ENCODE measurements around the gene HDAC4.

Gene HDAC4

DNA sequence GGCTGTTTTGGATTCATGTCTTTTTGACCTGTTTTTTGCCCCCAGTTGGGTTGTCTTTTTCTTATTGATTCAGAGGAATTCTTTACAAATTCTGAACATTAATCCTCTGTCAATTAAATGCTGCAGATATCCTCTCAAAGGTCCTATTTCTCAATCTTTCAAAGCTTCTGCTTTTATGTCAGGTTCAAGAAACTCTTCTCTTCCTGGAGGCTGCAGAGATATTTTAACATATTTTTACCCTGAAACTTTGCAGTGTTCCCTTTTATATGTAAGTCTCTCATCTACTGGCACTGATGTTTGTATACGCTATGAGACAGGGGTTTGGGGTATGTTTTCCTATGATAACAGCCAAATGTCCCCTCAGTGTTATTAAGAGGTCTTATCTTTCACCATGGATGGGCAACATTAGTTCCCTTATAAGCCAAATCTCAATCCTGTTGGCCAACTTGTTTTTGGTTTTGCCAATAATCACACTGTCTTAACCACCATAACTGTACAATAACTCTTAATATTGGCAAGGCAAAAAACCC is 159.3 kb downstream of the HDAC4 start:
- no peak overlapping the region for H3K27ac ChIP-seq (ENCODE audit: low read depth, low read length)
- H3K36me3 ChIP-seq (ENCODE audit: control insufficient read depth in 1 of 2, insufficient read depth in 2 of 2, low read length in 2 of 2): no peaks in the 10 kb centered on the region
- H3K27me3 ChIP-seq (ENCODE audit: control insufficient read depth in 1 of 2, insufficient read depth in 2 of 2, low read length in 2 of 2): no peaks in the 10 kb centered on the region
- H3K9me3 ChIP-seq (ENCODE audit: control insufficient read depth in 1 of 2, low read length in 2 of 2): no peaks in the 10 kb centered on the region
- peaks cover 10 to 13% of the 10 kb centered on the region in 2 donors for H3K4me1 ChIP-seq (ENCODE audit: control insufficient read depth in 1 of 2, insufficient read depth in 2 of 2, low read length in 2 of 2)
- H3K9ac ChIP-seq (ENCODE audit: low read depth in 1 of 2, low read length in 2 of 2): no peak overlapping the region
- H3K4me3 ChIP-seq (ENCODE audit: low read depth in 1 of 2, low read length in 2 of 2): no peak overlapping the region

DNA sequence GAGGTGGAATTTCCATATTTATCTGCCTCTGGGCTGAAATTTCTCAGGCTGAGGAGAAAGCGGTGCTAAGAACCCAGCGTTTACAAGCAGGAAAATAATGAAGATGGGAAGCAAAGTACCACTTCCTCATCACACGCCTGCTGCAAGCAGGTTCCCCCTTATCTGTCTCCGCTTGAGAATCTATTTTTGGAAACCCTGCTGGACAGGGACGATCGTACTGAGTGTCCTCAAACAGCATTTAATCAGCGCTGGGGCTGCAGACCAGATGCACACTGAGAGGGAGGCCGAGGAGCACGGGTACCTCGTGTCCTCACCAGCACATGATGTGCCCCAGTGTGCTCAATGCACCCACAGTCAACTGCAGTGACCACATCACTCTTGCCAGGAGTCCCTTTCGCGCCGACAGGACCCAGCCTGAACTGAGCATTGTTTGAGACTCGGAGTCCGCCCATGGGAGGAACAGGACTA is 160.4 kb downstream of the HDAC4 start:
- Histone ChIP-seq H3K4me1 (ENCODE audit: control insufficient read depth in 1 of 2, insufficient read depth in 2 of 2, low read length in 2 of 2) (peaks cover 13 to 15% of the 10 kb centered on the region in 2 donors), H3K36me3 (ENCODE audit: control insufficient read depth in 1 of 2, insufficient read depth in 2 of 2, low read length in 2 of 2) (peaks cover 0 to under 1% of the 10 kb centered on the region in 2 donors), H3K9ac (ENCODE audit: low read depth in 1 of 2, low read length in 2 of 2) (peak overlapping the region in 1 of 2 donors; percentile 24), H3K9me3 (ENCODE audit: control insufficient read depth in 1 of 2, low read length in 2 of 2) (no peaks in the 10 kb centered on the region), H3K27me3 (ENCODE audit: control insufficient read depth in 1 of 2, insufficient read depth in 2 of 2, low read length in 2 of 2) (no peaks in the 10 kb centered on the region), H3K27ac (ENCODE audit: low read depth, low read length) (no peak overlapping the region), H3K4me3 (ENCODE audit: low read depth in 1 of 2, low read length in 2 of 2) (no peak overlapping the region)

GRCh38 chr2:239239607-239240413 is 161.0 kb downstream of the HDAC4 start:
- Histone ChIP-seq H3K4me1 (ENCODE audit: control insufficient read depth in 1 of 2, insufficient read depth in 2 of 2, low read length in 2 of 2) (peaks cover 13 to 15% of the 10 kb centered on the region in 2 donors), H3K27ac (ENCODE audit: low read depth, low read length) (peak overlapping the region; percentile 15), H3K9ac (ENCODE audit: low read depth in 1 of 2, low read length in 2 of 2) (no peak overlapping the region), H3K36me3 (ENCODE audit: control insufficient read depth in 1 of 2, insufficient read depth in 2 of 2, low read length in 2 of 2) (peaks cover 0 to 4% of the 10 kb centered on the region in 2 donors), H3K4me3 (ENCODE audit: low read depth in 1 of 2, low read length in 2 of 2) (no peak overlapping the region), H3K9me3 (ENCODE audit: control insufficient read depth in 1 of 2, low read length in 2 of 2) (no peaks in the 10 kb centered on the region), H3K27me3 (ENCODE audit: control insufficient read depth in 1 of 2, insufficient read depth in 2 of 2, low read length in 2 of 2) (no peaks in the 10 kb centered on the region)

DNA sequence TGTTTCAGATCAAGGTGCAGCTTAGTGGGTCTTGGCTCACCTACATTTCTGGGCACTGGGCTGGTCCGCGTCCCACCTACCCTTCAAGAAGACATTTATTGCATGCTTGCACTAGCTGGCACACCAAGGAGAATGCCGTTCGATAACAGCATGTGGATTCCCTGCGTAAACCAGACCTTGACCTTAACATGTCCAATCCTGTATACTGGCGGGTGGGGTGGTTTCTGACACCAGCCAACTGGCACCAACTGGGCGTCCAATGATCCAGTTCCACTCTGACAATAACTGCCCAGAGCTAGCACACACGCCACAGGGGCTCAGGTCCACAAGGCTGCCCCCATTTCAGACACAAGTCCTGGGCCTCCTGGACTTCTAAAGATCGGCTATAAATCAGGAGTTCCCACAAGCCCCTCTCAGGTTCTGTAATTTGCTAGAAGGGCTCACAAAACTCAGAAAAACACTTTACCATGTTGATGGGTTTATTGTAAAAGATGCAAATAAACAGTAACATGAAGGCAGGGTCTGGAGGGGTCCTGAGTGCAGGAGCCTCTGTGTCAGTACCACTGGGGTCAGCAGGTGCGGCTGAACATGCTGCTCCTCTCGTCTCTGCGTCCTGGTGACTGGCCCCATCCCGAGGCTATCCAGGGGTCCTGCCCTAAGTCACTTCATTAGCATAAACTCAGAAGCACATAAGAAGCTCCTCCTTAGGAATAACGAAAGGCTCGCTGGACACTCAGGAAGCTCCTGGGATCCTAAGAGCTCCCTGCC is 161.8 kb downstream of the HDAC4 start:
- Histone ChIP-seq H3K36me3 (ENCODE audit: control insufficient read depth in 1 of 2, insufficient read depth in 2 of 2, low read length in 2 of 2) (peaks cover 0 to 4% of the 10 kb centered on the region in 2 donors), H3K27me3 (ENCODE audit: control insufficient read depth in 1 of 2, insufficient read depth in 2 of 2, low read length in 2 of 2) (no peaks in the 10 kb centered on the region), H3K27ac (ENCODE audit: low read depth, low read length) (no peak overlapping the region), H3K4me3 (ENCODE audit: low read depth in 1 of 2, low read length in 2 of 2) (no peak overlapping the region), H3K4me1 (ENCODE audit: control insufficient read depth in 1 of 2, insufficient read depth in 2 of 2, low read length in 2 of 2) (peaks cover 13 to 15% of the 10 kb centered on the region in 2 donors), H3K9me3 (ENCODE audit: control insufficient read depth in 1 of 2, low read length in 2 of 2) (no peaks in the 10 kb centered on the region), H3K9ac (ENCODE audit: low read depth in 1 of 2, low read length in 2 of 2) (no peak overlapping the region)

DNA sequence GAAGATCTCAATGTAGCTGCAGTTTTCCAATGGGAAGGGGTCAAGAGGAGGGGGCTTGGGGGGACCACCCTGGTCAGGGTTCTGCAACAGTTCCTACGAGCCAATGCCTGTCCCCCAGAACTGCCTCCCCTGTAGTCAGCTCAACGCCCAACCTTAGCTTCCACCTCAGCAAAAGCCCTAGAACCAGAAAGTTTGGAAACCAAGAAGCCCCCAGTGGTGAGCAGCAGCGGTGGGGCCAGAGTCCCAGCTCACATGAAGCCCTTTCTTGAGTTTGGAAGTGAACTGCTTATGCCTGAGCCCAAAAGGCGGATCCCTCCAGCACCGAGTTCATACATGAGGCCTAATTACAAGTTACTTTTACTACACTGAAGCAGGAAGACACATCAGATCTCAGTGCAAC is 162.4 kb downstream of the HDAC4 start:
- Histone ChIP-seq H3K4me3 (ENCODE audit: low read depth in 1 of 2, low read length in 2 of 2) (no peak overlapping the region), H3K36me3 (ENCODE audit: control insufficient read depth in 1 of 2, insufficient read depth in 2 of 2, low read length in 2 of 2) (peaks cover 0 to 4% of the 10 kb centered on the region in 2 donors), H3K27me3 (ENCODE audit: control insufficient read depth in 1 of 2, insufficient read depth in 2 of 2, low read length in 2 of 2) (no peaks in the 10 kb centered on the region), H3K27ac (ENCODE audit: low read depth, low read length) (no peak overlapping the region), H3K9me3 (ENCODE audit: control insufficient read depth in 1 of 2, low read length in 2 of 2) (no peaks in the 10 kb centered on the region), H3K4me1 (ENCODE audit: control insufficient read depth in 1 of 2, insufficient read depth in 2 of 2, low read length in 2 of 2) (peaks cover 13 to 15% of the 10 kb centered on the region in 2 donors), H3K9ac (ENCODE audit: low read depth in 1 of 2, low read length in 2 of 2) (no peak overlapping the region)

GRCh38 chr2:239236808-239237205 is 164.0 kb downstream of the HDAC4 start:
- Histone ChIP-seq H3K36me3 (ENCODE audit: control insufficient read depth in 1 of 2, insufficient read depth in 2 of 2, low read length in 2 of 2) (peaks cover 0 to 4% of the 10 kb centered on the region in 2 donors), H3K4me1 (ENCODE audit: control insufficient read depth in 1 of 2, insufficient read depth in 2 of 2, low read length in 2 of 2) (peaks cover 13 to 15% of the 10 kb centered on the region in 2 donors), H3K4me3 (ENCODE audit: low read depth in 1 of 2, low read length in 2 of 2) (no peak overlapping the region), H3K27me3 (ENCODE audit: control insufficient read depth in 1 of 2, insufficient read depth in 2 of 2, low read length in 2 of 2) (no peaks in the 10 kb centered on the region), H3K9ac (ENCODE audit: low read depth in 1 of 2, low read length in 2 of 2) (no peak overlapping the region), H3K9me3 (ENCODE audit: control insufficient read depth in 1 of 2, low read length in 2 of 2) (no peaks in the 10 kb centered on the region), H3K27ac (ENCODE audit: low read depth, low read length) (no peak overlapping the region)

GRCh38 chr2:239236043-239236807 is 164.6 kb downstream of the HDAC4 start:
- no peak overlapping the region for H3K9ac ChIP-seq (ENCODE audit: low read depth in 1 of 2, low read length in 2 of 2)
- H3K27ac ChIP-seq (ENCODE audit: low read depth, low read length): no peak overlapping the region
- peaks cover 0 to 4% of the 10 kb centered on the region in 2 donors for H3K36me3 ChIP-seq (ENCODE audit: control insufficient read depth in 1 of 2, insufficient read depth in 2 of 2, low read length in 2 of 2)
- H3K4me3 ChIP-seq (ENCODE audit: low read depth in 1 of 2, low read length in 2 of 2): no peak overlapping the region
- no peaks in the 10 kb centered on the region for H3K27me3 ChIP-seq (ENCODE audit: control insufficient read depth in 1 of 2, insufficient read depth in 2 of 2, low read length in 2 of 2)
- no peaks in the 10 kb centered on the region for H3K9me3 ChIP-seq (ENCODE audit: control insufficient read depth in 1 of 2, low read length in 2 of 2)
- peaks cover 13 to 17% of the 10 kb centered on the region in 2 donors for H3K4me1 ChIP-seq (ENCODE audit: control insufficient read depth in 1 of 2, insufficient read depth in 2 of 2, low read length in 2 of 2)

DNA sequence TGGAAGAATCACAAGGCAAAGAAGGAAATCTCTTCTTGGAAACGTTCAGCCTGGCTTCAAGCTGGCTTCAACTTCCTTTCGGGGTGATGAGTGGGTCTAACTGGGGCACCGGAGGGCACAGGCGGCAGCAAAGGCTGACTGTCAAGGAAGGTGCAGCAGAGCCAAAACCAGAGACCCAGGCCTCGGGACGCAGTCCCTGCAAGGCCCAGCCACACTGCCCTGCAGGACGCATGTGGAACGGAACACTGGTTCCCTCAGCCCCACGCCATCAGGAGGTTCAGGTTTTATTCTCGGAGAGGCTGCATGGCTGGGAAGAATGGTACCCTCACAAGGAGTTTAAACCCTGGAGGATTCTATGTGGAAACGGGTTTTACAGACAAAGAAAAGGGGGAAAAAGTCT is 165.5 kb downstream of the HDAC4 start:
- Histone ChIP-seq H3K27ac (ENCODE audit: low read depth, low read length) (no peak overlapping the region), H3K4me1 (ENCODE audit: control insufficient read depth in 1 of 2, insufficient read depth in 2 of 2, low read length in 2 of 2) (peaks cover 13 to 19% of the 10 kb centered on the region in 2 donors), H3K27me3 (ENCODE audit: control insufficient read depth in 1 of 2, insufficient read depth in 2 of 2, low read length in 2 of 2) (no peaks in the 10 kb centered on the region), H3K4me3 (ENCODE audit: low read depth in 1 of 2, low read length in 2 of 2) (no peak overlapping the region), H3K9me3 (ENCODE audit: control insufficient read depth in 1 of 2, low read length in 2 of 2) (no peaks in the 10 kb centered on the region), H3K36me3 (ENCODE audit: control insufficient read depth in 1 of 2, insufficient read depth in 2 of 2, low read length in 2 of 2) (peaks cover 0 to 4% of the 10 kb centered on the region in 2 donors), H3K9ac (ENCODE audit: low read depth in 1 of 2, low read length in 2 of 2) (no peak overlapping the region)

DNA sequence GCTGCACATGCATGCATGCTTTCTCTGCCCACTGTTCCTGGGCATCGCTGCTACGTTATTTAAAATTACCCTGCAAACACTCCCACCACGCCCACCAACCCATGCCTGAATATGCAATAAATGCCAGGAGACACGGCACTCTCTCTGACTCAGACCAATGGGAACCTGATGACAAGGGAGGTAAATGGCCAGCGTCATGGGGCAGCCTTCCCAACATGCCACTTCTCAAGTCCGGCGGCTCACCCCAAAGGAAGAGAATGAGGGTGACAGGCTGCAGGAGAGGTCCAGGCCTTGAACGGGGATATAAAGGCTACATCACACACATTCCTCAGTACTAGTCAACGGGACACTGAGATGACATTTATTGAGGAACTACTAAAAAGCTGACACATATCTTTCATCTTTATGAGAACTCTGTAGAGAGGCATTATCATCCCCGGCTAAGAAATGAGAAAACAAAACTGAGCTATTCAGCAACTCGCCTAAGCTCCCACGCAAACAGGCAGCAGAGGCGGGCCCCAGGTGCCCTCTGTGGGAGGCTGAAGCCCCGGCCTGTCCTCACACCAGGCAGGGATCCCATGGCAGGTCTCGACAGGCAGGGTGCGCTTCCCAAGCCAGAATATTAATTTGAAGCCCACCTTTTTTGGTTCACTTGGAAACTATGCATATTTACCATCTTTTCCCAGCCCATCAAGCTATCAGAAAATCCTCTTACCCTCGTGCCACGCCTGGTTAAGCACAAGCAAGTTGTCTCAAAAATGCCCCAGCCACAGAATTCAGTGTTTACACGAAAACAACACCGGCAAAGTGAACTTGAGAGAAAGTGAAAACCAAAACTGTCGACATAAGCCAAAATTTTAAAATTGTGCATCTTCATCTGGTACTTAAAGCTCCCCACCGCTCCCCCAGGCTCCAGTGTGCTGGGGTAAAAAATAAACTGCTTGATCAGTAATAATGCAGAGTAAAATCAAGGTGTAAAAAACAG is 166.3 kb downstream of the HDAC4 start:
- Histone ChIP-seq H3K36me3 (ENCODE audit: control insufficient read depth in 1 of 2, insufficient read depth in 2 of 2, low read length in 2 of 2) (peaks cover 0 to 4% of the 10 kb centered on the region in 2 donors), H3K9me3 (ENCODE audit: control insufficient read depth in 1 of 2, low read length in 2 of 2) (no peaks in the 10 kb centered on the region), H3K27me3 (ENCODE audit: control insufficient read depth in 1 of 2, insufficient read depth in 2 of 2, low read length in 2 of 2) (no peaks in the 10 kb centered on the region), H3K9ac (ENCODE audit: low read depth in 1 of 2, low read length in 2 of 2) (no peak overlapping the region), H3K4me1 (ENCODE audit: control insufficient read depth in 1 of 2, insufficient read depth in 2 of 2, low read length in 2 of 2) (peaks cover 6 to 20% of the 10 kb centered on the region in 2 donors), H3K27ac (ENCODE audit: low read depth, low read length) (no peak overlapping the region), H3K4me3 (ENCODE audit: low read depth in 1 of 2, low read length in 2 of 2) (no peak overlapping the region)
